ENCODE measurements around the gene SHLD2. TPM values are rescaled to one million over a fixed set of nuclear protein-coding genes. Genes with fewer than 3 reads are reported as not detected.

SHLD2 gene
- total and polyA plus RNA-seq, 2 of the 13 experiments (the other 11 are each of a cell fraction or from before 2014, with no cell fraction given): 25.7 to 53.7 TPM

GRCh38 chr10:87095236-87095945, 385 bp downstream of the SHLD2 start (continued):
- TF ChIP-seq SNAPC4 (CRISPR knock-in tag; IDR thresholded peaks at IDR 0.05) (no peak), HDAC2 (CRISPR knock-in tag; IDR thresholded peaks at IDR 0.05) (peak; percentile 67), ZNF788 (CRISPR knock-in tag; IDR thresholded peaks at IDR 0.05; ENCODE audit: borderline replicate concordance) (peak; percentile 89; the same call in 1 of the 2 replicates), ZNF335 (CRISPR knock-in tag; IDR thresholded peaks at IDR 0.05) (no peak), JARID2 (CRISPR knock-in tag; IDR thresholded peaks at IDR 0.05; ENCODE audit: insufficient replicate concordance) (peak; percentile 70), ZFP36L1 (CRISPR knock-in tag; IDR thresholded peaks at IDR 0.05) (peak; percentile 92; the same call in 1 of the 2 replicates), ZNF792 (CRISPR knock-in tag; IDR thresholded peaks at IDR 0.05) (peak; percentile 79), KDM5B (CRISPR knock-in tag; IDR thresholded peaks at IDR 0.05; ENCODE audit: borderline replicate concordance) (peak; percentile 80), CHCHD3 (CRISPR knock-in tag; IDR thresholded peaks at IDR 0.05) (peak; percentile 86; the same call in 1 of the 2 replicates), ZNF337 (CRISPR knock-in tag; IDR thresholded peaks at IDR 0.05; ENCODE audit: borderline replicate concordance, low read depth) (peak; percentile 72; the same call in 1 of the 2 replicates), PATZ1 (CRISPR knock-in tag; IDR thresholded peaks at IDR 0.05) (peak; percentile 89), ZNF10 (CRISPR knock-in tag; IDR thresholded peaks at IDR 0.05; ENCODE audit: borderline replicate concordance, low read depth) (no peak), ZNF768 (CRISPR knock-in tag; IDR thresholded peaks at IDR 0.05) (peak; percentile 83; the same call in 1 of the 2 replicates)
- TF ChIP-seq, protein P1, sequence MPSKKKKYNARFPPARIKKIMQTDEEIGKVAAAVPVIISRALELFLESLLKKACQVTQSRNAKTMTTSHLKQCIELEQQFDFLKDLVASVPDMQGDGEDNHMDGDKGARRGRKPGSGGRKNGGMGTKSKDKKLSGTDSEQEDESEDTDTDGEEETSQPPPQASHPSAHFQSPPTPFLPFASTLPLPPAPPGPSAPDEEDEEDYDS (CRISPR knock-in tag; IDR thresholded peaks at IDR 0.05): peak; percentile 57; the same call in 1 of the 2 replicates
- TF ChIP-seq, protein P2, sequence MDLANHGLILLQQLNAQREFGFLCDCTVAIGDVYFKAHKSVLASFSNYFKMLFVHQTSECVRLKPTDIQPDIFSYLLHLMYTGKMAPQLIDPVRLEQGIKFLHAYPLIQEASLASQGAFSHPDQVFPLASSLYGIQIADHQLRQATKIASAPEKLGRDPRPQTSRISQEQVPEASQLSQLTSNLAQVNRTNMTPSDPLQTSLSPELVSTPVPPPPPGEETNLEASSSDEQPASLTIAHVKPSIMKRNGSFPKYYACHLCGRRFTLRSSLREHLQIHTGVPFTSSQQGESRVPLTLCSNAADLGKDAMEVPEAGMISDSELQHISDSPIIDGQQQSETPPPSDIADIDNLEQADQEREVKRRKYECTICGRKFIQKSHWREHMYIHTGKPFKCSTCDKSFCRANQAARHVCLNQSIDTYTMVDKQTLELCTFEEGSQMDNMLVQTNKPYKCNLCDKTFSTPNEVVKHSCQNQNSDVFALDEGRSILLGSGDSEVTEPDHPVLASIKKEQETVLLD (CRISPR knock-in tag; IDR thresholded peaks at IDR 0.05; ENCODE audit: low read depth): peak; percentile 63
- TF ChIP-seq, protein P3, sequence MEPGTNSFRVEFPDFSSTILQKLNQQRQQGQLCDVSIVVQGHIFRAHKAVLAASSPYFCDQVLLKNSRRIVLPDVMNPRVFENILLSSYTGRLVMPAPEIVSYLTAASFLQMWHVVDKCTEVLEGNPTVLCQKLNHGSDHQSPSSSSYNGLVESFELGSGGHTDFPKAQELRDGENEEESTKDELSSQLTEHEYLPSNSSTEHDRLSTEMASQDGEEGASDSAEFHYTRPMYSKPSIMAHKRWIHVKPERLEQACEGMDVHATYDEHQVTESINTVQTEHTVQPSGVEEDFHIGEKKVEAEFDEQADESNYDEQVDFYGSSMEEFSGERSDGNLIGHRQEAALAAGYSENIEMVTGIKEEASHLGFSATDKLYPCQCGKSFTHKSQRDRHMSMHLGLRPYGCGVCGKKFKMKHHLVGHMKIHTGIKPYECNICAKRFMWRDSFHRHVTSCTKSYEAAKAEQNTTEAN (CRISPR knock-in tag; conservative IDR thresholded peaks at IDR 0.05): peak; percentile 69; the same call in 1 of the 2 replicates
- TF ChIP-seq, protein P4, sequence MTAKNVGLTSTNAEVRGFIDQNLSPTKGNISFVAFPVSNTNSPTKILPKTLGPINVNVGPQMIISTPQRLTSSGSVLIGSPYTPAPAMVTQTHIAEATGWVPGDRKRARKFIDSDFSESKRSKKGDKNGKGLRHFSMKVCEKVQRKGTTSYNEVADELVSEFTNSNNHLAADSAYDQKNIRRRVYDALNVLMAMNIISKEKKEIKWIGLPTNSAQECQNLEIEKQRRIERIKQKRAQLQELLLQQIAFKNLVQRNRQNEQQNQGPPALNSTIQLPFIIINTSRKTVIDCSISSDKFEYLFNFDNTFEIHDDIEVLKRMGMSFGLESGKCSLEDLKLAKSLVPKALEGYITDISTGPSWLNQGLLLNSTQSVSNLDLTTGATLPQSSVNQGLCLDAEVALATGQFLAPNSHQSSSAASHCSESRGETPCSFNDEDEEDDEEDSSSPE (CRISPR knock-in tag; IDR thresholded peaks at IDR 0.05): peak; percentile 91
